ENCODE data around the gene XCL1.

DNA sequence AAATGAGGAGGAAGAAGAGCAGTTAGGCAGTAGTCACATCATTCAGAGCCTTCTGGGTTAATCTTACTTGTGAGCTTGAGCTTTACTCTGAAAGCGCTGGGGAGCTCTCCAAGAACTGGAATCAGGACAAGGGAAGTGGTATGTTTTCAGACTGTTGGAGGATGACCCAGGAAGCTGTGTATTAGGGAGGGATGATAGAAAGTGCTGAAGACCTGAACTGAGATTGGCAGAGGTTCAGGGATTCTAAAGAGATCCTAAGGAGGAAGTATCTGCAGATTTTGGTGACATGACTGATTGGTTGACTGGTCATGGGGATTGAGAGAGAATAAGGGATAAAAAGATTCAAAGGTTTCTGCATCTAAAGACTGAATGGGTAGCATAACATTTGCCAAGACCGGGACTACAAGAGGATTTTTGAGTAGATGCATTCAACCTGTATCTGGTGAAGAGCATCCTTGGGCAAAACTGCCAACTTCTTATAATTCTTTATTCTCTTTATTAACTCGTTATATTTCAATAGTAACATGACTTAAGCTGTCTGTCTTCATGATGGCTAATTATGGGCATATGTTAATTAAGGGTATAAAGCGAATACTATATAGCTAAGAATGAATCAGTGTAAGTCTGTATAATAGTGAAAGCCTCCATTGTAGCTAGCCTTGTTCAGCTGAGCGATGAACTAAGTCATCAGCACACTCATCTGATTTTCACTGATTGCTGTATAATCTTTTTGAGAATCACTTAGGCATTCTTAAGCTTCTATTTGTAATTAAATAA is 41.8 kb downstream of the XCL1 start:
- TF ChIP-seq FOS (IDR thresholded peaks at IDR 0.05; ENCODE audit: borderline replicate concordance, insufficient read depth, low read length) (no peak), CTCF (IDR thresholded peaks at IDR 0.05; ENCODE audit: extremely low read depth in 1 of 2, insufficient read depth in 1 of 2, low read depth in 1 of 2, low read length in 2 of 2) (no peak), EZH2 (IDR thresholded peaks at IDR 0.05; ENCODE audit: borderline replicate concordance, low read depth, low read length, severe bottlenecking) (no peak), POLR2AphosphoS5 (IDR thresholded peaks at IDR 0.05; ENCODE audit: insufficient read depth, low read depth, low read length) (no peak)
- TF ChIP-seq, protein P1, sequence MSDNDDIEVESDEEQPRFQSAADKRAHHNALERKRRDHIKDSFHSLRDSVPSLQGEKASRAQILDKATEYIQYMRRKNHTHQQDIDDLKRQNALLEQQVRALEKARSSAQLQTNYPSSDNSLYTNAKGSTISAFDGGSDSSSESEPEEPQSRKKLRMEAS (IDR thresholded peaks at IDR 0.05; ENCODE audit: insufficient read depth, insufficient read length): no peak

All from endothelial cell of umbilical vein (primary cell).